Common myeloid progenitor, CD34-positive (primary cell): ENCODE data around the gene CRTAP.

Source experiments
- CTCF ChIA-PET: fragments of 350-600 bp; sonication (Branson Sonifier 250); formaldehyde crosslinking; loops from one replicate; lab custom pipeline; 2021; ENCODE audit warnings: antibody characterized with exemption; lab: Charles Lee
- POLR2A ChIA-PET: fragments of 350-600 bp; sonication (Branson Sonifier 250); formaldehyde crosslinking; loops from one replicate; lab custom pipeline; 2021; ENCODE audit warnings: antibody characterized with exemption; lab: Charles Lee
- DNase-seq, 3 donors: peaks; one replicate each; pipeline versions ENCODE4 v3.0.0 to v3.0.0-alpha.2; 2013
- H3K27ac ChIP-seq, 2 experiments: 1 replicate in 1 of 2; 2 replicates in 1 of 2; pipeline ENCODE4 v1.7.0; 2013; ENCODE audit warnings: inconsistent platforms in 2 of 2, low read length in 2 of 2, mild to moderate bottlenecking in 2 of 2, low read depth in 1 of 2, moderate library complexity in 1 of 2; ENCODE audit not compliant: severe bottlenecking in 2 of 2, insufficient read depth in 1 of 2, poor library complexity in 1 of 2
- H3K27me3 ChIP-seq, 5 experiments: replicated peaks in 2 of 5; 1 replicate in 3 of 5; 2 replicates in 2 of 5; pipeline versions ENCODE4 v1.6.1 to v1.7.0; 2013; ENCODE audit warnings: low read length in 4 of 5, mild to moderate bottlenecking in 2 of 5, moderate library complexity in 2 of 5, inconsistent platforms in 1 of 5; ENCODE audit not compliant: insufficient read depth in 5 of 5, control insufficient read depth in 4 of 5
- H3K36me3 ChIP-seq, 4 experiments: 1 replicate in 2 of 4; 2 replicates in 2 of 4; pipeline versions ENCODE4 v1.6.1 to v1.7.0; 2013; ENCODE audit warnings: low read length in 3 of 4, control low read depth in 1 of 4, mild to moderate bottlenecking in 1 of 4; ENCODE audit not compliant: control insufficient read depth in 4 of 4, insufficient read depth in 4 of 4
- H3K4me1 ChIP-seq, 4 experiments: 1 replicate in 3 of 4; 2 replicates in 1 of 4; pipeline versions ENCODE4 v1.6.1 to v1.7.1; 2013; ENCODE audit warnings: low read length in 3 of 4, mild to moderate bottlenecking in 3 of 4, control low read depth in 1 of 4, inconsistent platforms in 1 of 4, moderate library complexity in 1 of 4; ENCODE audit not compliant: control insufficient read depth in 4 of 4, insufficient read depth in 4 of 4; ENCODE audit errors: control extremely low read depth in 1 of 4
- H3K4me3 ChIP-seq, 7 experiments: 1 replicate in 4 of 7; 2 replicates in 3 of 7; pipeline versions ENCODE4 v1.5.1 to v1.7.0; 2013; ENCODE audit warnings: mild to moderate bottlenecking in 7 of 7, low read length in 6 of 7, moderate library complexity in 6 of 7, inconsistent platforms in 2 of 7, low read depth in 2 of 7, control low read depth in 1 of 7; ENCODE audit not compliant: insufficient read depth in 4 of 7, control insufficient read depth in 1 of 7; ENCODE audit errors: extremely low read depth in 1 of 7
- H3K9me3 ChIP-seq, 5 experiments: 1 replicate in 4 of 5; 2 replicates in 1 of 5; pipeline versions ENCODE4 v1.6.1 to v1.7.1; 2013; ENCODE audit warnings: low read length in 4 of 5, mild to moderate bottlenecking in 2 of 5, inconsistent platforms in 1 of 5, low read depth in 1 of 5, moderate library complexity in 1 of 5; ENCODE audit not compliant: control insufficient read depth in 4 of 5, insufficient read depth in 2 of 5; ENCODE audit errors: control extremely low read depth in 1 of 5
- WGBS: methylation state at CpG from one replicate; pipeline ENCODE4 v1.1.5; 2013; ENCODE audit not compliant: insufficient coverage; 5-methylcytosine and 5-hydroxymethylcytosine counted together

CRTAP gene

DNA sequence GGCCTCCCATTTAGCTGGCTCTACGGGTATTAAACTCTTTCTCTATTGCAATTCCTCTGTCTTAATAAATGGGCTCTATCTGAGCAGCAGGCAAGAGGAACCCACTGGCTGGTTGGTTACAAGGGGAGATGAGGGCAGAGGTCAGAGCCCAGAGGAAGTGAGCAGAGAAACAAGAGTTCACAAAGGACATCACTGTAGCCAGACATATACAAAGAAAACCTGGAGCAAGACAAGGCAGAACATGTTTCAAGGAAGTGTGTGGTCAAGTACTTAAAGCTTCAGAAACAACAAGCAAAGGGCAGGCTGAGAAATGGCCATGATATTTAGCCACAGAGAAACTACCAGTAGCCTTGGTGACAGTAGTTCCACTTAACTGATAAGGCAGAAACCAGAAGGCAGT is 80.5 kb downstream of the CRTAP start:
- 100% methylated on average over 1 of the region's 1 CpG for WGBS
- no peaks in the 10 kb centered on the region for H3K4me1 ChIP-seq
- peaks cover 0 to 3% (median 0%) of the 10 kb centered on the region in 5 experiments for H3K9me3 ChIP-seq
- H3K27me3 ChIP-seq, result no peaks in the 10 kb centered on the region
- CTCF ChIA-PET, result no interaction called here
- H3K27ac ChIP-seq, result no peak overlapping the region
- no peak for DNase-seq
- no peaks in the 10 kb centered on the region for H3K36me3 ChIP-seq
- H3K4me3 ChIP-seq, result no peak overlapping the region
- POLR2A ChIA-PET, result no interaction called here

- no peak overlapping the region for H3K4me3 ChIP-seq
- DNase-seq, result no peak
- 92% methylated on average over 2 of the region's 3 CpGs for WGBS
- H3K9me3 ChIP-seq, result peaks cover 0 to 1% (median 0%) of the 10 kb centered on the region in 5 experiments
- no peaks in the 10 kb centered on the region for H3K27me3 ChIP-seq
- no peaks in the 10 kb centered on the region for H3K4me1 ChIP-seq
- no peaks in the 10 kb centered on the region for H3K36me3 ChIP-seq
- ChIA-PET POLR2A (no interaction called here), CTCF (no interaction called here)
- H3K27ac ChIP-seq, result no peak overlapping the region
Observed at GRCh38 chr3:33196538-33196937, 82.7 kb downstream of the CRTAP start.
